Neural progenitor cell (in vitro differentiated cells): ENCODE results near the gene GALNT7.

Source experiments
- CTCF ChIP-seq: fragments of 200-600 bp; sonication (generic); IDR thresholded peaks from 2 replicates; pipeline ENCODE4 v1.5.1; 2017; ENCODE audit warnings: antibody characterized with exemption, mild to moderate bottlenecking
- EZH2 ChIP-seq: fragments of 200-600 bp; sonication (generic); IDR thresholded peaks from 2 replicates; pipeline ENCODE4 v1.6.1; 2017; ENCODE audit warnings: antibody characterized with exemption, mild to moderate bottlenecking, moderate library complexity
- EZH2phosphoT487 ChIP-seq: fragments of 200-600 bp; sonication (generic); IDR thresholded peaks from 2 replicates; pipeline ENCODE4 v1.6.1; 2017; ENCODE audit warnings: antibody characterized with exemption

GRCh38 chr4:173261052-173261451, 92.4 kb downstream of the GALNT7 start:
- TF ChIP-seq CTCF, result no peak
- no peak for TF ChIP-seq EZH2phosphoT487
- TF ChIP-seq EZH2, result no peak
